Stimulated activated CD4-positive, alpha-beta T cell treated with anti-CD3 and anti-CD28 coated beads, Interleukin-4, amount 100 ng/mL, for 4 hours (primary cell): Measurements from ENCODE around the gene C2.
A peak's percentile ranks its signal among the peaks of the same experiment; 100 is the strongest.
"Not testable (repeated sequence)": the region's sequence is repeated elsewhere in the genome, so short reads cannot be mapped to it uniquely, and the experiment has no call there.

Source experiments
- DNase-seq, 2 experiments: peaks; one replicate each; pipeline ENCODE4 v3.0.0-alpha.2; 2020

Gene C2

DNA sequence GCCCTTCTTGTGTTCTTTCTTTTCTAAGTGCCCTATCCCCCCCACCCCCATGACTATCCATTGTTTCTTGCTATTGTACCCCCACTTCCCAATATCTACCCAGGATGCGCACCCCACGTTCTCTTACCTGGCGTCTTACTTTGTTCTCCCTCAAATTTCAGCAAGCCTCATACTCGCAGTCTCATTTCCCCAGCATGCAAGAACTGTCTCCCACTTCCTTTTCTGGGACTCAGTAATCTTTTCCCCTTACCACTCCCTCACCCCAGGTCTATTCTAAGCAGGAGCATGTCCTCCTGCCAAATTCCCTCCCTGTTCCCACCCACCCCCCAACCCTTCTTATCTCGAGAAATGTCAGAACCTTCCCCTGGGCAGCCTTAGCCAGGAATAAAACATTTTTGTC is 28.3 kb upstream of the C2 start:
- DNase-seq: no peak

DNA sequence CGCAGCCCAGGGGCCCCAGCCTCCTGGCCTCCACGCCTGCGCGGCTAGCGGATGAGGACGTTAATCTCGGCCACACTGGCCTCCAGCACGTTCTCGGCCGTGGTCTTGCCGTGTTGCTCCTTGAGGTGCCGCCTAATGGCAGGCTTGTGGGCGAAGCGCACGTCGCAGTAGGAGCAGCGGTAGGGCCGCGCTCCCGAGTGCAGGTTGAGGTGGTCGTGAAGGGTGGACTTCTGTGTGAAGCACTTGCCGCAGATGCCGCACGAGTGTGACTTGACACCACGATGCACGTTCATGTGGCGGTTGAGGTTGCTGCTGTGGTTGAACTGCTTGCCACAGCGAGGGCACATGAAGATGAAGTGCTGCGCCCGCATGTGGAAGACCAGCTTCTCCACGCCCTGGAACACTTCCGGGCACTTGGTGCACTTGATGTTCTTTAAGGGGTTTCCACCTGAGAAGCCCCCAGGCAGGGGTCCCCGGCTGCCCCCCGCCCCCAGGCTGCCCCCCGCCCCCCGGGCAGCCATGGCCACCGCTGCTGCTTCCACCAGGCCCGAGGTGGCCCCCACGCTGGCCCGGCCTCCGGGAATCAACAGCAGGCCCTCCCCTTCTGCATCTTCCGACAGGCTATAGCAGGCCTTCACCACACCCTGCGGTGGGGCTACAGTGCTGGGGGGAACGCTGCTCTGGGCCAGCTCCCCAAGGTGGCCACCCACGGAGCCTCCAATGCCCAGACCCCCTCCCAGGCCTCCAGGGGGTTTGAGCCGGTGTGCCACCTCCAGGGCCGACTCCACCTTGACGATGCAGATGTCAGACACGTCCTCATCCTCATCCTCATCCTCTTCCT is 27.4 kb upstream of the C2 start:
- no peak for DNase-seq

- no peak for DNase-seq
Observed at GRCh38 chr6:31900917-31901414, 26.6 kb upstream of the C2 start.

DNA sequence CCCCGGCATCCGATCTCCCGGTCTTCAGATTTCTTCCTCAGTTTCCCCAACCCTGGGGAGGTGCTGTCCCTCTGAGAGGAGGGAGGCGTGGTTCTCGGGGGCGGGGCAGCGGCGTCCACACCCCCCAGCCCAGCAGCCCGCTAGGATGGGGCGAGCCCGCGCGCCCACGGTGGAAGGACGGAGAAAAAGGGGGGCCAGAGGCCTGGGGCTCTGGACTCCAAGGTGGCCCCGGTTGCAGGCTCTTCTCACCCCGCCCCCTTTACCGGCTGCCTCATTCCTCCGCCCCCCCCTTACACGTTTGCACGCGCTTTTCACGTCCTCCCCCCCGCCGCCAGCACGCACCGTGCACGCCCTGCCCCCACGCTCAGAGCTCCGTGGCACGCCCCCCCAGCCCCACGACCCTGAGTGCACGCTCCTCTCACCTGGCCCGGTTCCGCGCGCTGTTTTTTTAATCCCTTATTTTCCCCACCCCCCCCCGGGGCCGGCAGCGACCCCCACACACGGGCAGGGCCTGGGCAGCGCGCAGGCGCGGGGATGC is 26.0 kb upstream of the C2 start:
- peak; percentile 70 to 73 for DNase-seq

GRCh38 chr6:31901953-31902643 is 25.4 kb upstream of the C2 start, which contains the start of gene ZBTB12:
TSS of gene ZBTB12 (minus strand) at chr6:31902086. CDS start at chr6:31901305, 781 bp downstream.
- peak; percentile 86 for DNase-seq

GRCh38 chr6:31903957-31904356 is 23.6 kb upstream of the C2 start:
- no peak for DNase-seq

GRCh38 chr6:31905041-31905440 is 22.5 kb upstream of the C2 start:
- no peak for DNase-seq

DNA sequence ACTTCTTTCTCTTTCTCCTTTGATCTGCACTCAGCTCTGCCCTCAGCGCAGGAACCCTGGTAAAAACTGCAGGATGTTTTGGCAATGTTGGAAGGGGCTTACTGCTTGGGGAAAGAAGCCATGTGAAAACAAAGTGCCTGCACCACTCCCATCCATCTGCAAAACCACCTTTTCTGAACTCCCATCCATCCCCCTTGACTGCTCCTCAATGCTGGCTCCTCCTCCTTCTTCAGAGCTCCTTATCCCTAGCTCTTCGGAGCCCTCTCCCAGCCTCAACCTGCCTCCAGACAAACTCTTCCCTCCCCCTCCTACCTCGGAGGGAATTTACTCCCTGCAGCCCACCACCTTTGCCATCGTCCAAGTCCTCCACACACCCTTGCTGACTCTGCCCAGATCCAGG is 21.4 kb upstream of the C2 start:
- no peak for DNase-seq

DNA sequence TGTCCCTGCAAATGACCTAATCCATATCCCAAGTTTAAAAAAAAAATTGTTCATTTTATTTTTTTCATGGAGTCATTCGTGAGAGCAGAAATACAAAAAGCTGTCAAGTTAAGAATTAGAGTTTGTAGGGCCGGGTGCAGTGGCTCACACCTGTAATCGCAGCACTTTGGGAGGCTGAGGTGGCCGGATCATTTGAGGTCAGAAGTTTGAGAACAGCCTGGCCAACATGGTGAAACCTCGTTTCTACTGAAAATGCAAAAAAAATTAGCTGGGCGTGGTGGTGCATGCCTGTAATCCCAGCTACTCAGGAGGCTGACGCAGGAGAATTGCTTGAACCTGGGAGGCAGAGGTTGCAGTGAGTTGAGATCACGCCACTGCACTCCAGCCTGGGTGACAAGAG is 20.8 kb upstream of the C2 start:
- DNase-seq: not testable (repeated sequence)

- DNase-seq: no peak
Observed at GRCh38 chr6:31907158-31907813, 20.2 kb upstream of the C2 start.

GRCh38 chr6:31908255-31908654 is 19.3 kb upstream of the C2 start:
- DNase-seq: not testable (repeated sequence)

GRCh38 chr6:31908791-31909190 is 18.7 kb upstream of the C2 start:
- DNase-seq: no peak

- DNase-seq: not testable (repeated sequence)
Observed at GRCh38 chr6:31909298-31909697, 18.2 kb upstream of the C2 start.

- DNase-seq: no peak
Observed at GRCh38 chr6:31911826-31912585, 15.5 kb upstream of the C2 start.

- DNase-seq: no peak
Observed at GRCh38 chr6:31915351-31915750, 12.2 kb upstream of the C2 start.

GRCh38 chr6:31915756-31916155 is 11.8 kb upstream of the C2 start:
- no peak for DNase-seq

DNA sequence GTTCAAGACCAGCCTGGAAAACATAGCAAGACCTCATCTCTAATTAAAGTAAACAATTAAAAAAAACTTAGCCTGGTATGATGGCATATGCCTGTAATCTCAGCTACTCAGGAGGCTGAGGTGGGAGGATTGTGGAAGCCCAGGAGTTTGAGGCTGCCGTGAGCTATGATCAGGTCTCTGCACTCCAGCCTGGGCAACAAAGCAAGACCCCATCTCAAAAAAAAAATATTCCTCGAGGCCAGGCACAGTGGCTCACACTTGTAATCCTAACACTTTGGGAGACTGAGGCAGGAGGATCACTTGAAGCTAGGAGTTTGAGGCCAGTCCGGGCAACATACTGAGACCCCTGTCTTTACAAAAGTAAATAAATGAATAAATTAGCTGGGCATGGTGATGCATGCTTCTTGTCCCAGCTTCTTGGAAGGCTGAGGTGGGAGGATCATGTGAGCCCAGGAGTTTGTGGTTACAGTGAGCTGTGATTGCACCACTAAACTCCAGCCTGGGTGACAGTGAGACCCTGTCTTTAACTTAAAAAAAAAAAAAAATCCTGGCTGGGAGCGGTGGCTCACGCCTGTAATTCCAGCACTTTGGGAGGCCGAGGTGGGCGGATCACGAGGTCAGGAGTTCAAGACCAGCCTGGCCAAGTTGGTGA is 9.3 kb upstream of the C2 start:
- DNase-seq: no peak

DNA sequence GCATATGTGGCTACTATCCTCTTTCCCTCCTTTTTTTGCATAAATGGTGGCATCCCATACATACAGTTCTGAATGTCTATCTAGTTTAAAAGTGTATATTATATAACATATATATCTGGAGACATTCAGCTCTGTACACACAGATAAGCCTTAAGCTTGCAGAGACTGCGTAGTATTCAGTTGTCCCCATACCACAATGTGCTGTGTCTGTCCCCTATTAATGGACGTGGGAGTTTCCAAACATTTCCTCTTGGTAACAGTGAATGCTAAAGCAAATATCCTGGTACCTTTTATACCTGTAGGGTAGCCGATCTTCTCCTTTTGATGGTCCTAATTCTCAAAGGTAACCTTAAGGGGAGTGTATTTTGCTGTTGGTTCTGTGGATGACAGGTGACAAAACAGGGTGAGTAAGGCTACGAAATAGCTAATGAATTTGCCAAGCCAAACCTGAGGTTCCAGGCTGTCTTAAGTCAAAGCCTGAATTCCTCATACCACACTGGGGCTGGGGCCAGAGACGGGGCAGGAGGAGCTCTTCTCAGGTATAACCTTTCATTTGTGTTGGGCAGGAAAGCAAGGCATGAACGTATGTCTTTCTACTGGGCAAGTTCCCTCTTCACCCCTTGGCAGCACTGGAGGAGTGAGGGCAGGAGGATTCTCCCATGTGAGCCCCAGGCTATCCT is 7.8 kb upstream of the C2 start:
- DNase-seq: no peak

DNA sequence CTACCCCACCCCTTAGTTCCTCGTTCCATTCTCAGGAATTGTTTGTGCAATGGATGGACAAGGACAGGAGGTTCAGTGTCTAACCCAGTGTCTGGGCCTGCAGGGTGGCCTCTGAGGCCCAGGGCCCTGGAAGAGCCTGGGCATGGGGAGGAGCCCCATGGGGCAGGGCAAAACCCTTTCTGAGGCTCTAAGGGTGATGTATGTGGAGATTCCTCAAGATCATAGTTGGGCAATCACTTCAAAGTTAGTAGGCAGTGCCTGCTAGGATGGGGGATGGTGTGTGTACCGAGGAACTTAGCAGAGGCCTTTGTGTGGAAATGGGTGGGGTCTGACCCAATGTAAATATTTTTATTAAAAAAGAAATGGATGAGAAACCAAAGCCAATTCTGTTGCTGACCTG is 6.7 kb upstream of the C2 start:
- DNase-seq: no peak

DNA sequence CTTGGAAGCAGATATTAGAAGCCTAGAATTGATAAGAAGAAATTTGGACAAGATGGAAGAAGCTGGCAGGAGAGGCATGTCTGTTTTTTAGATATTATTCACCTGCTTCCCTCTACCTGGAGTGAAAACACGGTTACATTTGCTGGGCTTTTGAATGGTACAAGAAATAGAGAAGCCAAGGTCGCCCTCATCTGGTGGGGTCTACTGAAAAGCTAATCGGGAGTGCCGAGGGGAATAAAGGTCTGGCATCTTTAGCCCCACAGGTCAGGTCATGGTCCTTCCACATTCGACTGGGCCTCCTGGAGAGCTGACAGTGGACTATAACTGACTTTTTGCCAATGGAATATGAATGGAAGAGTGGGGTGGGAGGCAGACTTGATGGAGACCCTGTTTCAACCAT is 4.6 kb upstream of the C2 start:
- peak in 1 of 2 experiments; percentile 9 for DNase-seq
